Coronary artery (tissue), 2 donors: ENCODE data around the gene CLEC2A.
"Not testable (repeated sequence)": the region's sequence is repeated elsewhere in the genome, so short reads cannot be mapped to it uniquely, and the experiment has no call there.

Experiments used
- DNase-seq: peaks from one replicate; pipeline ENCODE4 v3.0.0-alpha.2; 2017; ENCODE audit warnings: low spot score
- H3K27ac ChIP-seq, 2 donors: fragments of 200-600 bp; sonication (generic); one replicate each; pipeline ENCODE4 v1.5.1; 2016 to 2019
- H3K4me3 ChIP-seq: fragments of 200-600 bp; sonication (generic); 2 replicates; pipeline ENCODE4 v1.5.1; 2016; ENCODE audit warnings: mild to moderate bottlenecking, moderate library complexity
- TF ChIP-seq, protein P1 (sequence below): fragments of 200-600 bp; sonication (generic); IDR thresholded peaks from one replicate; pipeline ENCODE4 v1.5.1; 2019; ENCODE audit warnings: antibody characterized with exemption

CLEC2A gene

DNA sequence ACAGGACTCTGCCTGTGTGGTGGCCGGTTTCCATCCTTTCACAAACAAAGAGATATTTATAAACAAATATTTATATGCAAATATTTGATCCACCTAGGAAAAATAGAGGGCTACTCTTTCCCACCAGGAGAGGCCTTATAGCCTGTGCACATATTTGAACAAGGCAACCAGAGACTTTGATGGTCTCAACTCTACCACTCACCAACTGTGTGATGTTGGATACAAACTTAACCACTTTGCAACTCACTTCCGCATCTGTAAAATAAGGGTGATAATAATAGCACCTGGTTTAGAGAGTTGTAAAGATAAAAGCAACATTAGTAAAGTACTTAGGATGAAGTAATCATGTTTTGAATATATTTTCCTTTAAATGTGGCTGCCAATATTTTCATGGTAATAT, 37.5 kb upstream of the CLEC2A start:
- Histone ChIP-seq H3K27ac (no peak overlapping the region), H3K4me3 (no peak overlapping the region)
- DNase-seq, result no peak
- TF ChIP-seq, protein P1, sequence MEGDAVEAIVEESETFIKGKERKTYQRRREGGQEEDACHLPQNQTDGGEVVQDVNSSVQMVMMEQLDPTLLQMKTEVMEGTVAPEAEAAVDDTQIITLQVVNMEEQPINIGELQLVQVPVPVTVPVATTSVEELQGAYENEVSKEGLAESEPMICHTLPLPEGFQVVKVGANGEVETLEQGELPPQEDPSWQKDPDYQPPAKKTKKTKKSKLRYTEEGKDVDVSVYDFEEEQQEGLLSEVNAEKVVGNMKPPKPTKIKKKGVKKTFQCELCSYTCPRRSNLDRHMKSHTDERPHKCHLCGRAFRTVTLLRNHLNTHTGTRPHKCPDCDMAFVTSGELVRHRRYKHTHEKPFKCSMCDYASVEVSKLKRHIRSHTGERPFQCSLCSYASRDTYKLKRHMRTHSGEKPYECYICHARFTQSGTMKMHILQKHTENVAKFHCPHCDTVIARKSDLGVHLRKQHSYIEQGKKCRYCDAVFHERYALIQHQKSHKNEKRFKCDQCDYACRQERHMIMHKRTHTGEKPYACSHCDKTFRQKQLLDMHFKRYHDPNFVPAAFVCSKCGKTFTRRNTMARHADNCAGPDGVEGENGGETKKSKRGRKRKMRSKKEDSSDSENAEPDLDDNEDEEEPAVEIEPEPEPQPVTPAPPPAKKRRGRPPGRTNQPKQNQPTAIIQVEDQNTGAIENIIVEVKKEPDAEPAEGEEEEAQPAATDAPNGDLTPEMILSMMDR, result no peak

DNA sequence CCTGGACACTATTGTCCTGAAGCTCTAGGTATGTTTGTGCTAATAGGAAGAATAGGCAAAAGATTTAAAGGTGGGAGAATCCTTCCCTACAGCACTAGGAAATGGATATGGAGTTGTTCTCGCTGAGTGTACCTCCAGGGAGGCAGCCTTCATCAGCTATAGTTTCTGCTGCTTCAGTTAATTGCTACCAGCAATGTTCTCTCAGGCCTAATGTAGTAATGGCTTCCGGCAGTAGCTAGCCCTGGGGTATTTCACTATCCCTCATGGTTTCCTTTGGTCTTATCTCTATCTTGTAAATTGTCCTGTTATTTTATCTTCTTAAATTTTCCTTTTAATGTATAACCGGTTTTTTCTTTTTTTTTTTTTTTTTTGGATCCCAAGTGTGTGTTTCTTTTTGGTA, 29.7 kb upstream of the CLEC2A start:
- H3K27ac ChIP-seq, result no peak overlapping the region
- DNase-seq, result no peak
- no peak overlapping the region for H3K4me3 ChIP-seq
- TF ChIP-seq, protein P1, result no peak

DNA sequence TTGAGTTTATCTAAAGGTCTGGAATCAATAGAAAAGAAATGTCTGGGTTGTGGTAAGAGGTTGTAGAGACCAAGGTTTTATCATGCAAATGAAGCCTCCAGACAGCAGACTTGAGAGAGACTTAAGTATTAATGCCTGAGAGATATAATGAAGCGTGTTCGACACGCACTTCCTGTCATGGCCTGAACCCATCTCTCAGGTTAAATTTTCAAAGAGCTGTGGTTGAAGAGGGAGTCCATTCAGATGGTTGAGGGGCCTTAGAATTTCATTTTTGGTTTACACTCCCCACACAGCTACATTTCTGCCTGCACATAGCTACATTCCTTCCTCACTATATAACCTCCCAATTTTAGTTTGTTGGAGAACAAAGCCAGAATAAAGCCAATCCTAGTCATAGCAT, 28.9 kb upstream of the CLEC2A start:
- TF ChIP-seq, protein P1, result no peak
- Histone ChIP-seq H3K4me3 (no peak overlapping the region), H3K27ac (no peak overlapping the region)
- DNase-seq, result no peak

DNA sequence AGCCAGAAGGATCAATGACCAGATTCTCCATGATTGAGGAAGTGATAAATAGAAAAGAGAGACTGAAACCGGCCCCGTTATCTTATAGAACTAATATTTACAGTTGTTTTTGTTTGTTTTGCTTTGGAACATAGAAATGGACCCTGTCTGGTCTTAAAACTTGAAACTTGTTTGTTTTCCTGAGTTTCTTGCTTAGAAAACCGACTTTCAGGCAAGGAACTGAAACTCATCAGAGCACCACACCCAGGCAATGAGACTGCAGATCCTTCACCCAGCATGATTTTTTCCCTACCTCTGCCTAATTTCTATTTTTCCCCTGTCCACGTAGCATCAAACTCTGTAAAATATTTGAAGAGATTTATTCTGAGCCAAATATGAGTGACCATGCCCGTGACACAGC, 28.4 kb upstream of the CLEC2A start:
- TF ChIP-seq, protein P1, result no peak
- Histone ChIP-seq H3K27ac (no peak overlapping the region), H3K4me3 (no peak overlapping the region)
- no peak for DNase-seq

DNA sequence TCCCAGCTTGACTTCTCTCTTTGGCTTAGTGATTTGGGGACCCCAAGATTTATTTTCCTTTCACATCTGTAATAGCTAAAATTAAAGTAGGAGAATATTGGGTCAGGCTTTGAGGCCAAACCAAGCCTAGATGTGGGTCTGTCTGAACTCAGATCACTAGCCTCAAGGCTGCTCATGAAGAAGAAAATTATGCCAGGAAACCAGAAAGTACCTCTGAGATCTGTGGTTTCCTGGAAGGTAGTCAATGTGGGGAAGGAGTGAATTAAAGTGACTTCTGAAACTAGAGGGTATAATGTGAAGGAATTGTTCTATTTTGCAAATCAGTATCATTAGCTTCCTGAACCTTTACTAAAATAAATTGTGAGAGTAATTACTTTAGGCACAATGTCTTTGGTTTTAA, 25.7 kb upstream of the CLEC2A start:
- Histone ChIP-seq H3K4me3 (no peak overlapping the region), H3K27ac (no peak overlapping the region)
- DNase-seq, result no peak
- TF ChIP-seq, protein P1, result no peak

DNA sequence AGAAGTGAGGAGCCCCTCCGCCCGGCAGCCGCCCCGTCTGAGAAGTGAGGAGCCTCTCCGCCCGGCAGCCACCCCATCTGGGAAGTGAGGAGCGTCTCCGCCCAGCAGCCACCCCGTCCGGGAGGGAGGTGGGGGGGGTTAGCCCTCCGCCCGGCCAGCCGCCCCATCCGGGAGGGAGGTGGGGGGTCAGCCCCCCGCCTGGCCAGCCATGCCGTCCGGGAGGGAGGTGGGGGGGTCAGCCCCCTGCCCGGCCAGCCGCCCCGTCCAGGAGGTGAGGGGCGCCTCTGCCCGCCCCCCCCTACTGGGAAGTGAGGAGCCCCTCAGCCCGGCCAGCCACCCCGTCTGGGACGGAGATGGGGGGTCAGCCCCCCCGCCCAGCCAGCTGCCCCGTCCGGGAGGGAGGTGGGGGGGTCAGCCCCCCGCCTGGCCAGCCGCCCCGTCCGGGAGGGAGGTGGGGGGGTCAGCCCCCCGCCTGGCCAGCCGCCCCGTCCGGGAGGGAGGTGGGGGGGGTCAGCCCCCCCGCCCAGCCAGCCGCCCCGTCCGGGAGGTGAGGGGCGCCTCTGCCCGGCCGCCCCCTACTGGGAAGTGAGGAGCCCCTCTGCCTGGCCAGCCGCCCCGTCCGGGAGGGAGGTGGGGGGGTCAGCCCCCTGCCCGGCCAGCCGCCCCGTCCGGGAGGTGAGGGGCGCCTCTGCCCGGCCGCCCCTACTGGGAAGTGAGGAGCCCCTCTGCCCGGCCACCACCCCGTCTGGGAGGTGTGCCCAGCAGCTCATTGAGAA, 21.0 kb upstream of the CLEC2A start:
- not testable (repeated sequence) for H3K4me3 ChIP-seq, DNase-seq, H3K27ac ChIP-seq

DNA sequence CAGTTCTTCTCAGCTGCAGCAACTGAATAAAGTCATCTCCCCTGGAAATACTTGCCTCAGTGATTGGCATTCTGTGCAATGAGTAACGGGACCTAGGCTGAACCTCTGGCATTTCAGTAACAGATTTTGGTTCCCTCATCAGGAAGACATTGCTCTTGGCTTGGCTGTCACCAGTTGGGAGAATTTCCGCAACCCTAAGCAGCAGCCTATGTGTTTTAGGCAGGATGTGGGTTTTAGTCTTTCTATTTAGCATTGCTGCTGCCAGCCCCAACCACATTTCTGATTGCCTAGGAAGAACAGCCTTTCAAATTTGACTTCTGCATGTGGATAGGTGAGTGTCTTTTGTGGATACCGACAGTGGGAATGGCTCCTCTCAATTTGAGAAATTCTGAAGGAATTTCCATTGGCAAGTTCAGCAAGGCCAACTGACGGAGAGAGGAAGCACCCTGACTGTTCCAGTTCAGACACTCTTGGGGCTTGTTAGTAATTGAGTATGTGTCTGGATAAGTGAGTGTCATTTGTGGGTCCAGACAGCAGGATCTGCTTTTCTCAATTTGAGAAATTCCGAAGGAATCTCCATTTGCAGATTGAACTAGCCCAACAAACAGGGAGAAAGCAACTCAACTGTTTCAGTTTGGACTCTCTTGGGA, 19.0 kb upstream of the CLEC2A start:
- H3K4me3 ChIP-seq, result no peak overlapping the region

More for the DNA sequence above, 19.0 kb upstream of the CLEC2A start:
- no peak overlapping the region for H3K27ac ChIP-seq
- TF ChIP-seq, protein P1, result no peak
- DNase-seq, result no peak
